22Rv1 (cell line): Measurements from ENCODE around the gene FAM168A.

Experiments
- CTCF ChIP-seq: fragments of 450-650 bp; IDR thresholded peaks from 2 replicates; pipeline ENCODE4 v1.5.1; 2017; ENCODE audit warnings: mild to moderate bottlenecking
- ZFX ChIP-seq: fragments of 450-650 bp; IDR thresholded peaks from 2 replicates; pipeline ENCODE4 v1.6.1; 2017; ENCODE audit warnings: antibody characterized with exemption, borderline replicate concordance

- TF ChIP-seq CTCF, result no peak
- TF ChIP-seq ZFX, result no peak
Measured at GRCh38 chr11:73464347-73464746, 133.6 kb downstream of the FAM168A start.
